Measurements from ENCODE around the gene FAM83B.
"Not testable (repeated sequence)": the region's sequence is repeated elsewhere in the genome, so short reads cannot be mapped to it uniquely, and the experiment has no call there.

The FAM83B gene

DNA sequence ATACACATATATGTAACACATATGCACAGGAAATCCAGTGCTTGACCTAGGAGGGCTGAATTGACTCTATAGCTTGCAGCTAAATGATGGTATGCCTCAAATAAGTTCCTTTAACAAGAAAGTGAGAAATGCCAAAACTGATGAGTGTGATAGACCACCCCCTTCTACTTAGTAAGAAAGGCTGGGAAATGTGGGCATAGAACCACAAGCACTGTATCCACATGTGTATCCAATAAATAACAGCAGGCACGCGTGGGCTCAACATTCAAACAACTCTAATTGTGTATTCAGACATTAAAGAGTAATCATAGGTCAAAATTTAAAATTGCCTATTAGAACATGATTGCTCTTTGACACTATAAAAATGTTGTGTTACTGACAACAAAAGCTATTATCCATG lies 54.1 kb downstream of the FAM83B start:
- DNase-seq: no peak

DNA sequence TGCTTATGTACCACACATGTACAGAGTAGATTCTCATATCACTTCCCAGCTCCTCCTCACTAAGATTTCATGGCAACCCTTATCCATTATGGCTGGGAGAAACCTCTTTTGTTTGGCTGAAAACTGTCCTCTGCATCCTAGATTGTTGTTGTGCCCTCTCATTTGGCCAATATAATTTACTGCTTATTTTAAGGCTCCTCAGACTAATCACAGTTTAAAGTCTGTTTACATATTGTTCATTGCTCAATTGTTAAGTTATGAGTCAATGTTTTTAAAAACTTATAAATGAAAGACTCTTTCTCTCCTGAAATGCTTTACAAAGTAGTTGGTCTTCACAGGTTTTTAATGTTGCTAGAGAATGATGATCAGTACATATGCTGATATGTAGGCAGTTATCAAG lies 57.3 kb downstream of the FAM83B start:
- no peak for DNase-seq

DNA sequence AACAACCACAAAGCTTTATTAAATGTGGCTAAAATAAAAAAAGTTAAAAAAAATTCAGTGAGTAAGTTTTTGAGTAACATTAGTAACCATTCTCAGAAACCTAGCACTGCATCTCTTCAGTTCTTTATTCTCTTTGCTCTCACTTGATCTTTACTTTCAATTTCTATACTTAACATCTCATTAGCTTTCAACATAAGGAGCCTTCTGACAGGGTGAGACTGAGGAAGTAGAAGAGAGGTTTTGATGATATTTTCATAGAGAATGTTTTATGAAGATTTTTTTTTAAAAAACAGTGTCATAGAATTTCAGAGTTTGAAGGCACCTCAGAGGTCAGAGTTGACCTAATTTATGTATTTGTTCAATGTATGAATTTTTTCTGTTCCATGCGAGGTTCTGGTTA lies 60.8 kb downstream of the FAM83B start:
- no peak for DNase-seq

DNA sequence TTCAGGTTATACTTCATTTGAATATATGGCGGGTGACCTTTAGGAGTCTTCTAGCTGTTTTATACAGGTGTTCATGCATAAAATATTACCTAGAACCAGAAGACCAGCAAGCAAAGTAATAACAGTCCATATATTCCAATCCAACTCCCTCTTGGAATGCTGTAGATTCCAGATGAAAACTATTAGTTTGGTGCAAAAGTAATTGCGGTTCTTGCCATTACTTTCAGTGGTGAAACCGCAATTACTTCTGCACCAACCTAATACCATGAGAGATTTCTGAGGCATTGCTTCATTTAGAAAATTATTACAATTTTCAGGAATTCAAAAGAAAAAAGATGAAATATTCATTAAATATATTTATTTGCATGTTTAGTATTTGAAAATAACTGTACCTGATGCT lies 62.6 kb downstream of the FAM83B start:
- no peak for DNase-seq

DNA sequence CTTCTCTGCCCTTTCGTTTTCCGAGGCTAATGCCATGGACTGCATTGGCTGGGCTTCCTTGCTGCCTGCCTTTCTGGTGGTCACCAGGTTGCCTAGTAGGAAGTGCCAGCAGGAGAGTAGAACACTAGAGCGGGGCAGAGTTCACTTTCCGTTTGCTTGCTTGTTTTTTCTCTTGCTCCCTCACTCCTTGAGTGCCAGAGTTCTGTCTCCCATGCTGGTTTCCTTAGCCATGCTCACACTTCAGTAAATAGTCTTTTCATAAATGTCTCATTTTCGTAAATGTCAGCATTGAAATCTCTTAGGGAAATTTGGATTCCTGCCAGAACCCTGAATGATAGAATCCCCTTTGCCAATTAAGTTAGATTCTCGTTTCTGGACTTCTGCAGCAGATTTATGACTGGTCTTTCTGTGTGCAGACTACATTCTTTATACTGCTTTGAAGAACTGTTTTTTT lies 63.9 kb downstream of the FAM83B start:
- DNase-seq: no peak

DNA sequence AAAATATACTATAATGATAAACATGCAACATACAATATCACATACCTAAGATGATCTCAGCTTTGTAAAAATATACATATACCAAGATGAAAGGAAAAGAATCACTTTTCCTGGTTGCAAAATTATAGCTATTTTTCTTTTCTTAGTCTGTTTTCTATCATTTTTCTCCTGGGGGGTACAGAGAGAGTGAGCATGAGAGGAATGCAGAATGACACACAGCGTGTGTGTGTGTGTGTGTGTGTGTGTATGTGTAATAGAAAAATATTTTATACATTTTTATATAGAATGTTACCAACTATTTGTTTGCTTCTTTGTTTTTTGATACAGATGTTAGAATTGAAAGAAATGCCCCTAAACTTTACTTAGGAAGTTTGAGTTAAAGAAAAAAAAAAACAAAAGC lies 64.3 kb downstream of the FAM83B start:
- DNase-seq: no peak

DNA sequence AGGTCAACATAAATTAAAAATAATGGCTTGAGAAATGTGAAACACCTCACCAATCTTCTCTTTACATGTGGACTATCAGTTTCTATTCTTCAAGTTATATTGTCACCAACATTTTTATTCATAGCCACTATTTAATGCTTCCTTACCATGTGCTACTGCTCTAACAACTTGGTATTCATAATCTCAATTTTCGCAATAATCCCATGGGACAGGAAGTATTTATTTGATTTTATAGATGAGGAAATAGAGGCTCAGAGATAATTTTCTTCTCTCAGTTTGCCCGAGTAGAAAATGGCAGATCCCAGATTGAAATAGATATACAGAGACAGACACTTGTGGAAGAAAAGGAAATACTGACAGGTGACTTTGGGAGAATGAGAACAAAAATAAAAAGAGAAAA lies 66.6 kb downstream of the FAM83B start:
- no peak for DNase-seq

DNA sequence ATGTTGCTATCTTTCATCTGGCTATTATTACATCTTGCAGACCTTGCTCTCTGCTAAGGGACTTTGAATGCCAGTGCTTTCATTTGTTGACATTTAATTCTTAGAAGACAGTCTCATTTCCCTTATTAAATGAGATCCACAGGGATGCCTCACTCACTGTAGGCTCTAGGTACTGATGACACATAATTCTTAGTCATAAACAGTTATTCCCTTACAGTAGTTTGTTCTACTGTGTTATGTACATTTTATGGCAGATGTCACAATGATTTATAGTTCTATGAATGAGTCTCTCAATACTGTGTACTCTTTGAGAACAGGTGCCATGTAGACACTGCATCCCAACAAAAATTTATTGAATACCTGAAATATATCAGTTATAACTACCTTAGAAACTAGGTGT lies 70.3 kb downstream of the FAM83B start:
- DNase-seq: no peak

DNA sequence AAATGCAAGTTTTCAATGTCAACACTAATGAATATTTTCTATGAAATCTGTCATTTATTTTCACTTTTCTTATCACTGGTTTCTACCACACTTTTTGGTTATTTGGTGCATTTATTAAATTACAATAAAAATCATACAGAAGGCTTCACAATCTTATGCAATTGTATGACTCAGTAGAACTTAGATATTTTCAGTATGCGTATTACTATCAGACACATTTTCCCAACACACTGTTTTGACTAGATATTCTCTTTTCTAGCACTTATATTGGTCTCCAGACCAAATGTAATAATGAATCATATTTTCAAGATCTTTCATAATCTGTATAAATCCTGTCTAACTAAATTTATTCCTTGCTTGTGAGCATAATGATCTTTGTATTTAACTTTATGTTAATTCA lies 74.1 kb downstream of the FAM83B start:
- DNase-seq: no peak

DNA sequence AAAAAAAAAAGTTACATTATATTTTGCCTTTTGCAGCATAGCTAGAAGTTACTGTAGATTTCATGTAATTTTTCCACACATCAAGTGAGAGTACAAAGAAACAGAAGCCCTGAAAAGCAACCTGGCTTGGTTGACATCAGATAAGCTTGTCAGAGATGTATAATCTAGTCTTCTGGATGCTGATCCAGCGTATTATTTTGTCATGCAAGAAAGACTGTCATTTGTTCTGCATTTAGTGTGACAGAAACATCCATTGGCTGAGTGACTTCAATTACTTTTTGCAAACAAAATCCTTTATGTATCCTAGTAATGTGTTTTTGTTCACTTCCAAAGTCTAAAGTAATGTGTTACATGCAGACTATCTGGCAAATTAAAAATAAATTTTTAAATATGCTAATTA lies 75.3 kb downstream of the FAM83B start:
- no peak for DNase-seq

DNA sequence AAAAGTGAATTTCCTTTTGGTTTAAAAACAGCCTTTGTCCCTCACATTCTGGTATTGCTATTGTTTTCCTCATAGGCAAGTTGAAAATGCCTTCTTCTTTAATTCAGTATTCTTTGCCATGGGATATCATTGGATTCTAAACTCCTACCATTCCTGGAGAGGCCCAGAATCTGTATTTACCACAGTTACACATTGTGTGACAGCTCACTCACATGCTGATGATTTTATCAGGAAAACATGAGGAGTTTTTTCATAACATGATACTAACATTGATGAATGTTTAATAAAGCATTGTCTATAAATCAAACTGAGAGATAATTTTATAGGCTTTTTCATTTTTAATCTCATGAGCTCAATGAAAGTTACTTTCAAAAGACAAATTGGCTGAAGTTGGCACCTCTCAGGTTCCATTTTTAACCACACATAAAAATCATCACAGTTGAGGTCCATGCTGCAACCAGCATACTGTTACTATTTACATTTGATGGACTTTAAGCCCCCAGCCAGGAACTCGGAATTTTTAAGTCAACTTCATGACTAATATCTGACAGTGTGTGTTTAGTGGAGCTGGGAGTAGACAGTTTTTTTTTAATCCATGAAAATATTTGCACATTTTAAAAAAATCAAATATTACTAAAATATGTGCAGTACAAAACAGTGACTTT lies 82.8 kb downstream of the FAM83B start:
- DNase-seq: no peak

DNA sequence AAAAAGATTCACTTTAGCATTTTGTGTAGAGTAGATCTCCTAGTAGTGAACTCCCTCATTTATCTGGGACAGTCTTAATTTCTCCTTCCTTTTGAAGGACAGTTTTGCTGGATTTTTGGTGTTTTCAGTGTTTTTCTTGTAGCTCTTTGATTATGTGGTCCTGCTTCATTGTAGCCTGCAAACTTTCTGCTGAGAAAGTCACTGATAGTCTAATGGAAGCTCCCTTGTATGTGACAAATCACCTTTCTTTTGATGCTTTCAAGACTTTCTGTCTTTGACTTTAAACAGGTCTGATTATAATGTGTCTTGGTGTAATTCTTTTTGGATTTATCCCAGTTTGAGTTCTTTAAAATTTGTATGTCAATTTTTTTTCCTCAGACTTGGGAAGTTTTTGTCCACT lies 86.1 kb downstream of the FAM83B start:
- DNase-seq: no peak

DNA sequence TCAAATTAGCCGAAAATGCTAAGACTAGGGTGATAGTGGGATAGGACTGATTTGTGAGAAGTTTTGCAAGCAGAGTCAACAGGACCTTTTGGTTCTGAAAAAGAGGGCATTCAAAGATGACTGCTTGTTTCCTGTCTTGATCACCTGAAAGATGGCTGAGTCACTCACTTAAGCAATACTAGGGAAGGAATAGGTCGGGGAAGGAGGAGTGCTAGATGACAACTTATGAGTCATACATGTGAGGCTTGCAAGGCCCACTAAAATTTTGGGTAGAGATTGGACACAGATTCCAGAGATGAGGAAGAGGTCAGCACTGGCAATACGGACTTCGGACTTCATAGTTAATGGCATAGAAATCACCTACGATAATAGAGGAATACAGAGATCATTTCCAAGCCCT lies 89.2 kb downstream of the FAM83B start:
- no peak for DNase-seq

DNA sequence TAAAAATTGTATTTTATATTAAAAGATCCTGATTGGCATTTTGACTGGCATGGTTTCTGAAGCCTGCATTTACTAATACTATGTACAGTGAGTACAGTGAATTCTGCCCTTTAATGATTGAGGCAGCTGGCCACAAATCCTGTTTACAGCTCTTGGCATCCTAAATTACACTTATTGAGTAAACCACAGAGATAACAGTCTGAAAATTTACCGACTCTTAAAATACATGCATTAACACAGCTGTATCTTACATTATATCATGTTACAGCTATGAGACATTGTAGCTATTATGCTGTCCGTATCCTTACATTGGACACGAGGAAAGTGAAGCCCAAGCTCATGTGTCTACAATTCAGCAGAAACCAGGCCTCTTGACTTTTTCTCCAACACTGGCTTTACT lies 90.8 kb downstream of the FAM83B start:
- no peak for DNase-seq

DNA sequence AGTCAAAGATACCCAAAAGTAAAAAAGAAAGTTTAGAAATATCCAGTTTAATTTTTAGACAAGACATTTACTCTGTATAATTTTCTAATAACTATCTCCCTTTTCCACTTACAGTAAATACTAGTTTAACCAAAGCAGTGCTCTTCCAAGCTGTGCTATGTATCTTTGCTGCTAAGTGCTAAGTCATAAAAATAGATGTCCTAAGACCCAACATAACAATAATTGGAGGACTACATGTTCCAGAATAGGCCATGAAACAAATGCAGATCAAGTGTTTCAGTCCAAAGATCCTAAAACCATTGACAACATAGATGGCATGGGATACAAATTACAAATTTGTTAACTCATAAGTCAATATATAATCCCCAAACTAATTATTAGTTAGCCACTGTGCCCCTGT lies 111.1 kb downstream of the FAM83B start:
- no peak for DNase-seq

DNA sequence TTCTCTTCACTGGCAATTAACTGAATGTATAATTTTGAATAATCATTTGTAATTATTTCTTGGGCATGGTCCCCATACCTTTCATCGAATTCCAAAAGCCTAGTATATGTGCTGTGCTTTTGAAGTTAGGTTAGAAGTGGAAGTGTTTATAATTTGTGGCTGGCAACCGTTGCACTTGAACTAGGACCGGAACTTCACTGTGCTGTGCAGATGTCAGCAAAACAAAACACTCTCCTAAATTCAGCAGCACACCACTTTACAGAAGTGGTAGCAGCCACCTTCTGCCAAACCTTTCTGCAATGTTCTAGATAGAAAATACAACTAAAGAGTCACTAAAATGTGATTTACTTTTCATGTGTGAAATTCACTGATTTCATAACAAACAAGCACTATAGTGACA lies 111.9 kb downstream of the FAM83B start:
- DNase-seq: no peak

DNA sequence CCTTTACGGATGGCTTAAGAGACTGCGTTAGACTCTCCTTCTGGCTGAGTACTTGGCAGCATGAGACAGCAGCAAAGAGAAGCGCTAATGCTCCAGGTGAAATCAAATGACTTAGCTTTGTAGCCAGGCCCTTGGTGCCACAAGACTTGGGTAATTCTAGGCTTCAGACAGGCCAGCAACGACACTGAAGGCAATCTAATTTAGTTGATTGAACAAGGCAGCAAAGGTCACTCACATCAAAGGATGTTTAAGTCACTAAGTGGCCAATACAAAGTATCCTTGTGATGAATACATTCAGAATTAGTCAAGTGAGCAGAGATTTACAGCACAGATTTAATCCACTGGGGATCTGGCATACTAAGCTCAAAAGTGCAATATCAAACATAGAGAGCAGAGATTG lies 113.2 kb downstream of the FAM83B start:
- no peak for DNase-seq

DNA sequence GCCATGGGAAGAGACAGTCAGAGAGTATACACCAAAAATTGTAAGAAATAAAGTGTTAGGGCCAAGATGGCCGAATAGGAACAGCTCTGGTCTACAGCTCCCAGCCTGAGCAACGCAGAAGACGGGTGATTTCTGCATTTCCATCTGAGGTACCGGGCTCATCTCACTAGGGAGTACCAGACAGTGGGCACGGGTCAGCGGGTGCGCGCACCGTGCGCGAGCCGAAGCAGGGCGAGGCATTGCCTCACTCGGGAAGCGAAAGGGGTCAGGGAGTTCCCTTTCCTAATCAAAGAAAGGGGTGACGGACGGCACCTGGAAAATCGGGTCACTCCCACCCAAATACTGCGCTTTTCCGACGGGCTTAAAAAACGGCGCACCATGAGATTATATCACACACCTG lies 114.8 kb downstream of the FAM83B start:
- DNase-seq: not testable (repeated sequence)

DNA sequence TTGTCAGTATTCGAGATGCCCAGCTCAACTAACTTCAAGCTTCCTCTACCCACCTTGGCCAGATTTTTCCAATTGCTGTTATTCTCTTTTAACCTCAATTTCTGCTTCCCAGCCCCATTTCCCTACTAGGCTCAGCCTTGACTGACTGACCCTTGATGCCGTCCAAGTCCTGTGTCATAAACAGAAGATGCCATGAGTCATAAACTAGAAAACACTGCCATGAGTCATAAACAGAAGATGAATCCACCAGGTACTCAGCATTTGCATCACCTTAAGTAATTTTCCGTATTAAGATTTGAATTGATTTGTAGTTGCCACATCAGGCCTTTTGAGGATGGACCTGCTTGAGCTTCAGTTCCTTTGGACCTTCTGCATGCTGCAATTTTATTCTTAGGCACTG lies 123.8 kb downstream of the FAM83B start:
- no peak for DNase-seq

DNA sequence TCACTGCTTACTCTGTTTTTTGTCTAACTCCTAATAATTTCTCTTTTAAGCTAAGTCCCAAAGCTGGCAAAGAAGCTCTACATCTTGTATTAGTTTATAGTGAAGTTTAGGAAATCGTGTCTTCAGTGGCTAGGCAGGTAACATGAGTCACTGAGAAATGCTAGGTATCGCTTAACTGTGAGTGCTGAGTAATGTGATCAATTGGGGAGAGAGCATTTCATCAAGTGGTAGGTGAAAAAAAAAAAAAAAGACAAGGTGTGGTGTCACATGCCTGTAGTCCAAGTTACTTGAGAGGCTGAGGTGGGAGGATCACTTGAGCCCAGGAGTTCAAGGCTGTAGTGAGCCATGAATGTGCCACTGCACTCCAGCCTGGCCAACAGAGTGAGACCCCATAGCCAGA lies 125.3 kb downstream of the FAM83B start:
- DNase-seq: no peak

DNA sequence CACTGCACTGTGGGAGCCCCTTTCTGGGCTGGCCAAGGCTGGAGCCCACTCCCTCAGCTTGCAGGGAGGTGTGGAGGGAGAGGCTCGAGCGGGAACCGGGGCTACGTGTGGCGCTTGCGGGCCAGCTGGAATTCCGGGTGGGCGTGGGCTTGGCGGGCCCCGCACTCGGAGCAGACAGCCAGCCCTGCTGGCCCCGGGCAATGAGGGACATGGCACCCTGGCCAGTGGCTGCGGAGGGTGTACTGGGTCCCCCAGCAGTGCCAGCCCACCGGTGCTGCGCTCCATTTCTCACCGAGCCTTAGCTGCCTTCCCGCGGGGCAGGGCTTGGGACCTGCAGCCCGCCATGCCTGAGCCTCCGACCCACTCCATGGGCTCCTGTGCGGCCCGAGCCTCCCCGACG lies 132.6 kb downstream of the FAM83B start:
- not testable (repeated sequence) for DNase-seq

DNA sequence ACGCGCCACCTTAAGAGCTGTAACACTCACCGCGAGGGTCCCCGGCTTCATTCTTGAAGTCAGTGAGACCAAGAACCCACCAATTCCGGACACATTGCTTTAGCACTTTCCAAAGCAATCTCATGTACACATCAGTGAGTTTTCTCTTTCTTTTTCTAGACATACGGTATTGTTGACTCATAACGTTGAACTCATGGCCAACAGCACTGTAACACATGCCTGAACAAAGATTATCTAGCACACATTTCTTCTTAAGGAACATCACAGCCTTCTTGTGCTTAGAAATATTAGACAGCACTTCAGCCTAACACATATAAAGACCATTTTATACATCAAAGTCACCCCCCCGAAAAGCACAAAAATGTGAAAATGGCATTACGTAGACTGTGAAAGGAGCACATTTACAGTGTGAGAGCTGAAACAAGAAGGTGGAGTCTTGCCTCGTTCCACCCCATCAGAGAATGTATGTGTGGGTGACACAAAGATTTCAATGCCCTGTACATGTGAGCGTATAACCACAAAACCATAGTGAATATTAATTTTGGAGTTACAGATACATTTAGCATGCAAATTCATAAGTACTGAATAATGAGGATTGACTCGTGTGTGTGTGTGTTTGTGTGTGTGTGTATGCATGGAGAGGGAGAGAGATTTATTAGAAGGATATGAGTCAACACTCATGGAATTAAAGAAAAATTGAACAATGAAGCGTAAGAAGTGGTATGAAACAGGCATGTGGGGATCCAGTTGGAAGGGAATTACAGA lies 134.1 kb downstream of the FAM83B start:
- DNase-seq: no peak

DNA sequence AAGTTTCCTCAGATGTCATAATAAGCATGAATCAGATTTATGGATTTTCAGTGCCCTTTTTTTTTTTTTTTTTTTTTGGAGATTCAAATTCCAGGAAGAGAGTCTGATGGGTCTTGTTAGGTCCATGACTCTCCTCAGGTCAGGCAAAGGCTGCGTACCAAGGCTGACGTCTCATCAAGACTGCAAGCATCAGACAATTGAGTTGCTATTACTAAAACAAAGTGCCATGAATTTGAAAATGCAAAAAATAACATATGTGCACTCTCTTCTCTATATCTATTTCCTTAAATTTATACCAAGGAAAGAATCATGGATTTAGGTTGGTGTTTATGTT lies 134.7 kb downstream of the FAM83B start:
- no peak for DNase-seq

DNA sequence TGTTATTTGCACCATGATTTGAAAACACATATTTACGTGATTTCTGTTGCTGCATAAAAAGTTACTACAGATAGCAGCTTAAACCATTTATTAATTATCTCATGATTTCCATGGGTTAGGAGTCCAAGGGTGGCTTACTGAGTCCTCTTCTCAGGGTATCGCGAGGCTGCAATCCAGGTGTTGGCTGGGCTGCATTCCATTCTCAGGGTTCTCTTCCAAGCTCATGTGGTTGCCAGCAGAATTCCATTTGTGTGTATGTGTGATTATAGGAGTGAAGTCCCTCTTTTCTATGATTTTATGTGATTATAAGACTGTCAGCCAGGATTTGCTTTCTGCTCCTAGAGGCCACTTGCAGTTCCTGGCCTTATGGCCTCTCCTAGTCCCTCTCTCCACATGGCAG lies 135.1 kb downstream of the FAM83B start:
- DNase-seq: no peak
